GM23338 (cell line): ENCODE results near the gene HSF5. TPM values are rescaled to one million over a fixed set of nuclear protein-coding genes. Genes with fewer than 3 reads are reported as not detected.
A peak's percentile ranks its signal among the peaks of the same experiment; 100 is the strongest.

Source experiments
- ATAC-seq: fragments of 200-7000 bp; cut with Tn5 transposase; 3 replicates; pipeline ENCODE4 v1.9.1; 2020
- DNase-seq: peaks from one replicate; pipeline ENCODE4 v3.0.0-alpha.2; 2015; ENCODE audit warnings: low spot score
- H2AFZ ChIP-seq: fragments of 200-600 bp; sonication (generic); 2 replicates; pipeline ENCODE4 v1.8.0; 2016; ENCODE audit warnings: antibody characterized with exemption, mild to moderate bottlenecking, moderate library complexity
- H3F3A ChIP-seq: fragments of 200-600 bp; sonication (generic); replicated peaks from 2 replicates; pipeline ENCODE4 v1.8.0; 2017; ENCODE audit warnings: antibody characterized with exemption, mixed run types, low read depth
- H3K27ac ChIP-seq: fragments of 200-600 bp; sonication (generic); 2 replicates; pipeline ENCODE4 v1.6.1; 2016; ENCODE audit warnings: low read depth
- H3K27me3 ChIP-seq: fragments of 200-600 bp; sonication (generic); 2 replicates; pipeline ENCODE4 v1.8.0; 2016; ENCODE audit warnings: mild to moderate bottlenecking, mixed run types, moderate library complexity; ENCODE audit not compliant: insufficient read depth
- H3K36me3 ChIP-seq: fragments of 200-600 bp; sonication (generic); 2 replicates; pipeline ENCODE4 v1.8.0; 2016; ENCODE audit warnings: mild to moderate bottlenecking; ENCODE audit not compliant: insufficient read depth
- H3K4me1 ChIP-seq: fragments of 200-600 bp; sonication (generic); 2 replicates; pipeline ENCODE4 v1.8.0; 2016; ENCODE audit warnings: mild to moderate bottlenecking, moderate library complexity; ENCODE audit not compliant: insufficient read depth
- H3K4me2 ChIP-seq: fragments of 200-600 bp; sonication (generic); 2 replicates; pipeline ENCODE4 v1.7.1; 2017; ENCODE audit warnings: mixed run types
- H3K4me3 ChIP-seq: fragments of 200-600 bp; sonication (generic); 2 replicates; pipeline ENCODE4 v1.6.1; 2016; ENCODE audit warnings: mixed run types
- H3K79me2 ChIP-seq: fragments of 200-600 bp; sonication (generic); replicated peaks from 2 replicates; pipeline ENCODE4 v1.8.0; 2017; ENCODE audit warnings: mild to moderate bottlenecking; ENCODE audit not compliant: insufficient read depth
- H3K9me2 ChIP-seq: fragments of 200-600 bp; sonication (generic); 2 replicates; pipeline ENCODE4 v1.8.0; 2017; ENCODE audit not compliant: insufficient read depth
- H4K20me1 ChIP-seq: fragments of 200-600 bp; sonication (generic); replicated peaks from 2 replicates; pipeline ENCODE4 v1.8.0; 2017; ENCODE audit warnings: mild to moderate bottlenecking; ENCODE audit not compliant: insufficient read depth
- H3K27ac Mint-ChIP-seq: 2 replicates; pipeline ENCODE4 v1.8.0; 2020; ENCODE audit warnings: inconsistent platforms, mild to moderate bottlenecking, moderate library complexity, mixed read lengths
- H3K27me3 Mint-ChIP-seq: 3 replicates; pipeline ENCODE4 v1.8.0; 2022; ENCODE audit warnings: low read depth, mild to moderate bottlenecking, moderate library complexity, mixed read lengths, inconsistent platforms; ENCODE audit not compliant: insufficient read depth, poor library complexity
- H3K36me3 Mint-ChIP-seq: 3 replicates; pipeline ENCODE4 v1.8.0; 2021; ENCODE audit warnings: low read depth, mild to moderate bottlenecking, inconsistent platforms, moderate library complexity, mixed read lengths
- H3K4me1 Mint-ChIP-seq: 3 replicates; pipeline ENCODE4 v1.8.0; 2020; ENCODE audit warnings: mild to moderate bottlenecking, inconsistent platforms, mixed read lengths
- H3K4me3 Mint-ChIP-seq: 3 replicates; pipeline ENCODE4 v1.8.0; 2021; ENCODE audit warnings: moderate library complexity, mild to moderate bottlenecking, inconsistent platforms, mixed read lengths
- H3K9me3 Mint-ChIP-seq: 3 replicates; pipeline ENCODE4 v1.8.0; 2020; ENCODE audit warnings: moderate library complexity, mild to moderate bottlenecking, inconsistent platforms, mixed read lengths
- CREB1 ChIP-seq: fragments of 250-450 bp; sonication (Bioruptor Pico); IDR thresholded peaks from 2 replicates; pipeline ENCODE4 v1.5.0; 2020; ENCODE audit warnings: low read depth, mild to moderate bottlenecking, moderate library complexity
- EZH2phosphoT487 ChIP-seq: fragments of 200-600 bp; sonication (generic); IDR thresholded peaks from one replicate; pipeline ENCODE4 v1.8.1; 2018; ENCODE audit warnings: antibody characterized with exemption; ENCODE audit not compliant: unreplicated experiment
- NANOG ChIP-seq: IDR thresholded peaks from 2 replicates; pipeline ENCODE4 v1.6.1; 2016; ENCODE audit warnings: antibody characterized with exemption, borderline replicate concordance
- POLR2AphosphoS5 ChIP-seq: IDR thresholded peaks from 2 replicates; pipeline ENCODE4 v1.6.1; 2016; ENCODE audit warnings: antibody characterized with exemption, low read depth
- STAT1 ChIP-seq: IDR thresholded peaks from one replicate; pipeline ENCODE4 v1.6.1; 2016; ENCODE audit warnings: antibody characterized with exemption; ENCODE audit not compliant: unreplicated experiment
- ZNF331 ChIP-seq: fragments of 250-450 bp; sonication (Bioruptor Pico); IDR thresholded peaks from 2 replicates; pipeline ENCODE4 v1.5.0; 2020; ENCODE audit warnings: low read depth, mild to moderate bottlenecking, moderate library complexity
- polyA plus RNA-seq: library from polyadenylated mRNA; unstranded; fragments of >200 nt; fragmentation: Nextera tagmentation; extraction: Ambion mirVana; gene quantifications from 2 replicates; pipeline ENCODE4 v1.2.1, GENCODE V29; 2016
- total RNA-seq: library from RNA; depleted of rRNA; stranded (reverse); fragments of >200 nt; shearing (Covaris generic); gene quantifications from 2 replicates; pipeline ENCODE4 v1.2.3, GENCODE V29; 2014
- TF ChIP-seq, protein P1 (sequence below), 2 experiments: fragments of 200-600 bp in 1 of 2; sonication (generic) in 1 of 2; conservative IDR thresholded peaks; 2 replicates each; pipeline versions ENCODE4 v1.5.1 to v1.6.1; 2016 to 2017; ENCODE audit warnings: antibody characterized with exemption in 2 of 2, low read depth in 2 of 2, mild to moderate bottlenecking in 2 of 2, moderate library complexity in 1 of 2
- TF ChIP-seq, protein P2 (sequence below): IDR thresholded peaks from one replicate; pipeline ENCODE4 v1.6.1; 2018; ENCODE audit warnings: antibody characterized with exemption; ENCODE audit not compliant: unreplicated experiment
- TF ChIP-seq, protein P3 (sequence below): IDR thresholded peaks from 2 replicates; pipeline ENCODE4 v1.6.1; 2016; ENCODE audit warnings: antibody characterized with exemption

Gene HSF5
- total and polyA plus RNA-seq, 2 experiments from 2014 or later: 0.24 TPM; not detected in 1

- no peaks in the 10 kb centered on the region for H4K20me1 ChIP-seq
- TF ChIP-seq, protein P1, sequence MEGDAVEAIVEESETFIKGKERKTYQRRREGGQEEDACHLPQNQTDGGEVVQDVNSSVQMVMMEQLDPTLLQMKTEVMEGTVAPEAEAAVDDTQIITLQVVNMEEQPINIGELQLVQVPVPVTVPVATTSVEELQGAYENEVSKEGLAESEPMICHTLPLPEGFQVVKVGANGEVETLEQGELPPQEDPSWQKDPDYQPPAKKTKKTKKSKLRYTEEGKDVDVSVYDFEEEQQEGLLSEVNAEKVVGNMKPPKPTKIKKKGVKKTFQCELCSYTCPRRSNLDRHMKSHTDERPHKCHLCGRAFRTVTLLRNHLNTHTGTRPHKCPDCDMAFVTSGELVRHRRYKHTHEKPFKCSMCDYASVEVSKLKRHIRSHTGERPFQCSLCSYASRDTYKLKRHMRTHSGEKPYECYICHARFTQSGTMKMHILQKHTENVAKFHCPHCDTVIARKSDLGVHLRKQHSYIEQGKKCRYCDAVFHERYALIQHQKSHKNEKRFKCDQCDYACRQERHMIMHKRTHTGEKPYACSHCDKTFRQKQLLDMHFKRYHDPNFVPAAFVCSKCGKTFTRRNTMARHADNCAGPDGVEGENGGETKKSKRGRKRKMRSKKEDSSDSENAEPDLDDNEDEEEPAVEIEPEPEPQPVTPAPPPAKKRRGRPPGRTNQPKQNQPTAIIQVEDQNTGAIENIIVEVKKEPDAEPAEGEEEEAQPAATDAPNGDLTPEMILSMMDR (conservative IDR thresholded peaks at IDR 0.05; ENCODE audit: low read depth in 2 of 2): peak; percentile 58 to 72
- TF ChIP-seq, protein P2, sequence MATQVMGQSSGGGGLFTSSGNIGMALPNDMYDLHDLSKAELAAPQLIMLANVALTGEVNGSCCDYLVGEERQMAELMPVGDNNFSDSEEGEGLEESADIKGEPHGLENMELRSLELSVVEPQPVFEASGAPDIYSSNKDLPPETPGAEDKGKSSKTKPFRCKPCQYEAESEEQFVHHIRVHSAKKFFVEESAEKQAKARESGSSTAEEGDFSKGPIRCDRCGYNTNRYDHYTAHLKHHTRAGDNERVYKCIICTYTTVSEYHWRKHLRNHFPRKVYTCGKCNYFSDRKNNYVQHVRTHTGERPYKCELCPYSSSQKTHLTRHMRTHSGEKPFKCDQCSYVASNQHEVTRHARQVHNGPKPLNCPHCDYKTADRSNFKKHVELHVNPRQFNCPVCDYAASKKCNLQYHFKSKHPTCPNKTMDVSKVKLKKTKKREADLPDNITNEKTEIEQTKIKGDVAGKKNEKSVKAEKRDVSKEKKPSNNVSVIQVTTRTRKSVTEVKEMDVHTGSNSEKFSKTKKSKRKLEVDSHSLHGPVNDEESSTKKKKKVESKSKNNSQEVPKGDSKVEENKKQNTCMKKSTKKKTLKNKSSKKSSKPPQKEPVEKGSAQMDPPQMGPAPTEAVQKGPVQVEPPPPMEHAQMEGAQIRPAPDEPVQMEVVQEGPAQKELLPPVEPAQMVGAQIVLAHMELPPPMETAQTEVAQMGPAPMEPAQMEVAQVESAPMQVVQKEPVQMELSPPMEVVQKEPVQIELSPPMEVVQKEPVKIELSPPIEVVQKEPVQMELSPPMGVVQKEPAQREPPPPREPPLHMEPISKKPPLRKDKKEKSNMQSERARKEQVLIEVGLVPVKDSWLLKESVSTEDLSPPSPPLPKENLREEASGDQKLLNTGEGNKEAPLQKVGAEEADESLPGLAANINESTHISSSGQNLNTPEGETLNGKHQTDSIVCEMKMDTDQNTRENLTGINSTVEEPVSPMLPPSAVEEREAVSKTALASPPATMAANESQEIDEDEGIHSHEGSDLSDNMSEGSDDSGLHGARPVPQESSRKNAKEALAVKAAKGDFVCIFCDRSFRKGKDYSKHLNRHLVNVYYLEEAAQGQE: no peak
- TF ChIP-seq NANOG: no peak
- Mint-ChIP-seq H3K4me3 (no peak overlapping the region), H3K4me1 (peaks cover 25% of the 10 kb centered on the region), H3K36me3 (no peaks in the 10 kb centered on the region; the same call in 2 of the 3 replicates), H3K9me3 (no peaks in the 10 kb centered on the region), H3K27ac (no peak overlapping the region), H3K27me3 (peaks cover 19% of the 10 kb centered on the region)
- H3K4me3 ChIP-seq: no peak overlapping the region
- no peak overlapping the region for H3K27ac ChIP-seq
- H3K9me2 ChIP-seq: 0 out of 2 replicates have a peak, but pooled peaks cover 4% of the 10 kb centered on the region
- H3K79me2 ChIP-seq: peaks cover 12% of the 10 kb centered on the region; the same call in 1 of the 2 replicates
- H3K36me3 ChIP-seq: peaks cover 4% of the 10 kb centered on the region; the same call in 1 of the 2 replicates
- peaks cover 8% of the 10 kb centered on the region; the same call in 1 of the 2 replicates for H3F3A ChIP-seq
- ATAC-seq (peak; percentile 7), DNase-seq (peak; percentile 83)
- H2AFZ ChIP-seq: no peak overlapping the region
- H3K4me1 ChIP-seq: peaks cover 11% of the 10 kb centered on the region
- no peak overlapping the region for H3K4me2 ChIP-seq
- no peaks in the 10 kb centered on the region for H3K27me3 ChIP-seq
Measured at GRCh38 chr17:58520843-58521430, 32.7 kb upstream of the HSF5 start.

DNA sequence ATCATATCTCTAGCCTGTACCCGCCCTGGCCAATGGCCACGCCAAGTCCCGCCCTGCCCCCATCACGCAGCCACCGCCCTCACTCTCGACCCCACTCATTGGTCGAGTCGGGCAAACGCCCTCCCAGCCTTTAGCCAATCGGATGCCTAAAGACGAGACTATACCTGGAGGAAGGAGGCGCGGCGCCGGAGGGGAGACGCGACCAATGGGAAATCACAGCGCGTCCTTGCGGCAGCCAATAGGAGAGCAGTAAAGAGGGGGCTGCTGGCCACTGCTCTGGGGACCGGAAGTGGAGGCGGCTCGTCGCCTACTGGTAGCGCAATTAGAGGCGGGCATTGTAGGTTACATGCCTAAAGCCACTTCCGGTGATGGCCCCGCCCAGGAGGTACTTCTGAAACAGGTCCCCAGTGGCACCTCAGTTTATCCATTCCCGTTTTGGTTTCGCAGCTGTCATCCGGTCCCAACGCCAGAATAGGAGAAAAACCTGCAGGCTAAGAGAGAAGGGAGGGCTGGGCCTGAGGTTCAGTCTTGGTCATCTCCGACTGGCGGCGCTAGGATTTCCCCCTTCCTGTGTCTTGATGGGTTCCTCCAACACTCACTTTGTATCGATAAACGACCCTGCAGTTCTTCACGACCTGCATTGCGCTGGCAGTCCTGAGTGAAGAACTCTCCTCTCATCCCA lies 29.9 kb upstream of the HSF5 start:
- H3K4me3 ChIP-seq: peak overlapping the region; percentile 93
- Mint-ChIP-seq H3K36me3 (peaks cover 1% of the 10 kb centered on the region; the same call in 1 of the 3 replicates), H3K4me1 (peaks cover 27% of the 10 kb centered on the region), H3K27me3 (peaks cover 15% of the 10 kb centered on the region), H3K4me3 (peak overlapping the region; percentile 93), H3K9me3 (no peaks in the 10 kb centered on the region; the same call in 2 of the 3 replicates), H3K27ac (peak overlapping the region; percentile 97)
- peak overlapping the region; percentile 86 for H3K27ac ChIP-seq
- H3K36me3 ChIP-seq: peaks cover 4% of the 10 kb centered on the region; the same call in 1 of the 2 replicates
- peak overlapping the region; percentile 60 for H2AFZ ChIP-seq
- H3K4me2 ChIP-seq: peak overlapping the region; percentile 81
- peaks cover 24% of the 10 kb centered on the region for H3K4me1 ChIP-seq
- TF ChIP-seq, protein P3, sequence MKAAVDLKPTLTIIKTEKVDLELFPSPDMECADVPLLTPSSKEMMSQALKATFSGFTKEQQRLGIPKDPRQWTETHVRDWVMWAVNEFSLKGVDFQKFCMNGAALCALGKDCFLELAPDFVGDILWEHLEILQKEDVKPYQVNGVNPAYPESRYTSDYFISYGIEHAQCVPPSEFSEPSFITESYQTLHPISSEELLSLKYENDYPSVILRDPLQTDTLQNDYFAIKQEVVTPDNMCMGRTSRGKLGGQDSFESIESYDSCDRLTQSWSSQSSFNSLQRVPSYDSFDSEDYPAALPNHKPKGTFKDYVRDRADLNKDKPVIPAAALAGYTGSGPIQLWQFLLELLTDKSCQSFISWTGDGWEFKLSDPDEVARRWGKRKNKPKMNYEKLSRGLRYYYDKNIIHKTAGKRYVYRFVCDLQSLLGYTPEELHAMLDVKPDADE: peak; percentile 64
- TF ChIP-seq CREB1 (CRISPR knock-in tag) (peak; percentile 88), EZH2phosphoT487 (no peak), ZNF331 (CRISPR knock-in tag) (no peak), POLR2AphosphoS5 (peak; percentile 50; the same call in 1 of the 2 replicates), STAT1 (no peak), NANOG (no peak)
- TF ChIP-seq, protein P2: no peak
- H4K20me1 ChIP-seq: no peaks in the 10 kb centered on the region
- 0 out of 2 replicates have a peak, but pooled peaks cover 4% of the 10 kb centered on the region for H3K9me2 ChIP-seq
- peak; percentile 100 for DNase-seq
- peaks cover 19% of the 10 kb centered on the region; the same call in 1 of the 2 replicates for H3K79me2 ChIP-seq
- peaks cover 8% of the 10 kb centered on the region; the same call in 1 of the 2 replicates for H3F3A ChIP-seq
- peak; percentile 78 for ATAC-seq
- no peaks in the 10 kb centered on the region for H3K27me3 ChIP-seq
